ENCODE data around the gene NUP210L.

- TF ChIP-seq SUZ12 (IDR thresholded peaks at IDR 0.05) (no peak), L3MBTL2 (conservative IDR thresholded peaks at IDR 0.05) (no peak), ZNF384 (IDR thresholded peaks at IDR 0.05) (no peak), NFRKB (IDR thresholded peaks at IDR 0.05) (no peak), CTBP1 (IDR thresholded peaks at IDR 0.05; ENCODE audit: borderline replicate concordance) (no peak), FOXA1 (IDR thresholded peaks at IDR 0.05) (no peak), TARDBP (IDR thresholded peaks at IDR 0.05) (no peak), SP1 (IDR thresholded peaks at IDR 0.05) (no peak), FOXK2 (IDR thresholded peaks at IDR 0.05) (no peak), HDGF (IDR thresholded peaks at IDR 0.05; ENCODE audit: borderline replicate concordance) (no peak)
These were observed 44.1 kb upstream of the NUP210L start for GRCh38 chr1:154198756-154199562.

Measured in HEK293T (cell line).